BE2C (cell line): ENCODE data around the gene CABLES1.

ENCODE experiments used
- DNase-seq: peaks from one replicate; pipeline ENCODE4 v3.0.0-alpha.2; 2020
- H3K27me3 ChIP-seq: fragments of 250-450 bp; sonication (Bioruptor Pico); 2 replicates; pipeline ENCODE4 v1.5.1; 2020; ENCODE audit warnings: mild to moderate bottlenecking
- H3K36me3 ChIP-seq: fragments of 250-450 bp; sonication (Bioruptor Pico); 2 replicates; pipeline ENCODE4 v1.5.1; 2020; ENCODE audit warnings: mild to moderate bottlenecking
- H3K4me1 ChIP-seq: fragments of 250-450 bp; sonication (Bioruptor Pico); 2 replicates; pipeline ENCODE4 v1.5.1; 2020
- H3K4me3 ChIP-seq: 2 replicates; pipeline ENCODE4 v1.5.1; 2011; ENCODE audit warnings: low read depth, low read length
- H3K9me3 ChIP-seq: fragments of 250-450 bp; sonication (Bioruptor Pico); 2 replicates; pipeline ENCODE4 v1.5.1; 2020
- CTCF ChIP-seq: IDR thresholded peaks from 2 replicates; pipeline ENCODE4 v1.5.1; 2012; ENCODE audit warnings: mild to moderate bottlenecking, low read depth, low read length

CABLES1 gene

GRCh38 chr18:23225503-23225902 is 90.2 kb downstream of the CABLES1 start:
- H3K9me3 ChIP-seq: no peaks in the 10 kb centered on the region
- H3K4me1 ChIP-seq: no peaks in the 10 kb centered on the region
- no peaks in the 10 kb centered on the region for H3K36me3 ChIP-seq
- no peak for TF ChIP-seq CTCF
- no peak for DNase-seq
- H3K27me3 ChIP-seq: no peaks in the 10 kb centered on the region
- no peak overlapping the region for H3K4me3 ChIP-seq

GRCh38 chr18:23226391-23226790 is 91.1 kb downstream of the CABLES1 start:
- no peaks in the 10 kb centered on the region for H3K27me3 ChIP-seq
- H3K4me3 ChIP-seq: no peak overlapping the region
- no peak for TF ChIP-seq CTCF
- DNase-seq: no peak
- H3K4me1 ChIP-seq: no peaks in the 10 kb centered on the region
- no peaks in the 10 kb centered on the region for H3K9me3 ChIP-seq
- H3K36me3 ChIP-seq: no peaks in the 10 kb centered on the region

GRCh38 chr18:23226930-23227725 is 91.8 kb downstream of the CABLES1 start:
- no peak for TF ChIP-seq CTCF
- Histone ChIP-seq H3K4me1 (no peaks in the 10 kb centered on the region), H3K27me3 (no peaks in the 10 kb centered on the region), H3K9me3 (no peaks in the 10 kb centered on the region), H3K4me3 (no peak overlapping the region), H3K36me3 (no peaks in the 10 kb centered on the region)
- DNase-seq: no peak

GRCh38 chr18:23227726-23228070 is 92.4 kb downstream of the CABLES1 start:
- TF ChIP-seq CTCF: no peak
- no peak for DNase-seq
- Histone ChIP-seq H3K36me3 (no peaks in the 10 kb centered on the region), H3K4me3 (no peak overlapping the region), H3K4me1 (no peaks in the 10 kb centered on the region), H3K27me3 (no peaks in the 10 kb centered on the region), H3K9me3 (no peaks in the 10 kb centered on the region)

- no peak overlapping the region for H3K4me3 ChIP-seq
- H3K36me3 ChIP-seq: no peaks in the 10 kb centered on the region
- no peak for TF ChIP-seq CTCF
- no peaks in the 10 kb centered on the region for H3K27me3 ChIP-seq
- H3K4me1 ChIP-seq: no peaks in the 10 kb centered on the region
- no peak for DNase-seq
- no peaks in the 10 kb centered on the region for H3K9me3 ChIP-seq
Measured at GRCh38 chr18:23228102-23229061, 93.1 kb downstream of the CABLES1 start.
